ENCODE results near the gene DCXR.

DNA sequence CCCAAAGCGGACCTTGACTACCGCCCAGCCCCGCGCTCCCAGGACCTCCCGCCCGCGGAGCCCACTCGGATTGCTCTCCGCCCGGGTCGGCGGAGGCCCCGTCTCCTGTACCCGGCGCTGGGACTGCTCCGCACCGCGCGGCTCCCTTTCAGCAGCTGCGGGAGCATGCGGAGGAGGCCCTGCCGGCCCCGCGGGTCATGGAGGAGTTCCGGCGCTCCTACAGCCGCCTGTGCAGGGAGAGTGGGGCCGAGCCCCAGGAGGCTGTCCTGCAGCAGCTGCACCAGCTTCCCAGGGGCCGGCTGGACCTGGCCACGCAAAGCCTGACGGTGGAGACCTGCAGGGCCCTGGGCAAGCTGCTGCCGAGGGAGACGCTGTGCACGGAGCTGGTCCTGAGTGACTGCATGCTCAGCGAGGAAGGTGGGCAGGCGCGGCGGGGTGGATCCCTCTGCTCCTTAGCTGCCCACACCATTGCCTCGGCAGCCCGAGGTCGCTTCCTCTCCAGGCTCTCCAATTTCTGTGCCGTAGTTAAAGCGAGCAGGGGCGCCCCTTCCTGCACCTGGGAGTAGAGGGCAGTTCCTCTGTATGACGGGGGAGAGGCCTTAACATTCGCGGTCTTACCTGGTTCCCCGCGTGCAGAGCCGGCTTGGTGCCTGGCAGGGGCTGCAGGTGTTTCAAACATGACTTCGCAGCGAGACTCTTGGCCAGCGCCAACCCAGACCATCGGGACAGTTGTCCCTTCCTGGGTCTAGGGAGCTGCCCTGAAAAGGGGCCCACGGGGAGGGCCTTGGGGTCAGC, 13.9 kb downstream of the DCXR start:
- TF ChIP-seq, protein P1, sequence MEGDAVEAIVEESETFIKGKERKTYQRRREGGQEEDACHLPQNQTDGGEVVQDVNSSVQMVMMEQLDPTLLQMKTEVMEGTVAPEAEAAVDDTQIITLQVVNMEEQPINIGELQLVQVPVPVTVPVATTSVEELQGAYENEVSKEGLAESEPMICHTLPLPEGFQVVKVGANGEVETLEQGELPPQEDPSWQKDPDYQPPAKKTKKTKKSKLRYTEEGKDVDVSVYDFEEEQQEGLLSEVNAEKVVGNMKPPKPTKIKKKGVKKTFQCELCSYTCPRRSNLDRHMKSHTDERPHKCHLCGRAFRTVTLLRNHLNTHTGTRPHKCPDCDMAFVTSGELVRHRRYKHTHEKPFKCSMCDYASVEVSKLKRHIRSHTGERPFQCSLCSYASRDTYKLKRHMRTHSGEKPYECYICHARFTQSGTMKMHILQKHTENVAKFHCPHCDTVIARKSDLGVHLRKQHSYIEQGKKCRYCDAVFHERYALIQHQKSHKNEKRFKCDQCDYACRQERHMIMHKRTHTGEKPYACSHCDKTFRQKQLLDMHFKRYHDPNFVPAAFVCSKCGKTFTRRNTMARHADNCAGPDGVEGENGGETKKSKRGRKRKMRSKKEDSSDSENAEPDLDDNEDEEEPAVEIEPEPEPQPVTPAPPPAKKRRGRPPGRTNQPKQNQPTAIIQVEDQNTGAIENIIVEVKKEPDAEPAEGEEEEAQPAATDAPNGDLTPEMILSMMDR (conservative IDR thresholded peaks at IDR 0.05; ENCODE audit: low read length) = no peak
- no peak for TF ChIP-seq EZH2phosphoT487 (IDR thresholded peaks at IDR 0.05; ENCODE audit: borderline replicate concordance, low read depth, low read length)

Data from OCI-LY7 (cell line).